GM06990 (cell line): ENCODE measurements around the gene GDF7.
A peak's percentile ranks its signal among the peaks of the same experiment; 100 is the strongest.

Experiments
- DNase-seq: peaks from one replicate; pipeline ENCODE4 v3.0.0-alpha.2; 2011; ENCODE audit not compliant: insufficient read length; ENCODE audit errors: extremely low read depth
- H3K27me3 ChIP-seq: replicated peaks from 2 replicates; pipeline ENCODE4 v1.6.0; 2011; ENCODE audit warnings: low read length; ENCODE audit not compliant: control insufficient read depth, insufficient read depth
- H3K36me3 ChIP-seq: 2 replicates; pipeline ENCODE4 v1.5.1; 2011; ENCODE audit warnings: low read length; ENCODE audit not compliant: control insufficient read depth, insufficient read depth
- H3K4me3 ChIP-seq: replicated peaks from 2 replicates; pipeline ENCODE4 v1.5.1; 2011; ENCODE audit warnings: low read depth, mild to moderate bottlenecking, control low read depth, low read length
- TF ChIP-seq, protein P1 (sequence below): IDR thresholded peaks from 2 replicates; pipeline ENCODE4 v1.5.1; 2011; ENCODE audit warnings: low read length, control low read depth, mild to moderate bottlenecking, inconsistent platforms; ENCODE audit not compliant: insufficient read depth, poor library complexity, severe bottlenecking

The GDF7 gene

DNA sequence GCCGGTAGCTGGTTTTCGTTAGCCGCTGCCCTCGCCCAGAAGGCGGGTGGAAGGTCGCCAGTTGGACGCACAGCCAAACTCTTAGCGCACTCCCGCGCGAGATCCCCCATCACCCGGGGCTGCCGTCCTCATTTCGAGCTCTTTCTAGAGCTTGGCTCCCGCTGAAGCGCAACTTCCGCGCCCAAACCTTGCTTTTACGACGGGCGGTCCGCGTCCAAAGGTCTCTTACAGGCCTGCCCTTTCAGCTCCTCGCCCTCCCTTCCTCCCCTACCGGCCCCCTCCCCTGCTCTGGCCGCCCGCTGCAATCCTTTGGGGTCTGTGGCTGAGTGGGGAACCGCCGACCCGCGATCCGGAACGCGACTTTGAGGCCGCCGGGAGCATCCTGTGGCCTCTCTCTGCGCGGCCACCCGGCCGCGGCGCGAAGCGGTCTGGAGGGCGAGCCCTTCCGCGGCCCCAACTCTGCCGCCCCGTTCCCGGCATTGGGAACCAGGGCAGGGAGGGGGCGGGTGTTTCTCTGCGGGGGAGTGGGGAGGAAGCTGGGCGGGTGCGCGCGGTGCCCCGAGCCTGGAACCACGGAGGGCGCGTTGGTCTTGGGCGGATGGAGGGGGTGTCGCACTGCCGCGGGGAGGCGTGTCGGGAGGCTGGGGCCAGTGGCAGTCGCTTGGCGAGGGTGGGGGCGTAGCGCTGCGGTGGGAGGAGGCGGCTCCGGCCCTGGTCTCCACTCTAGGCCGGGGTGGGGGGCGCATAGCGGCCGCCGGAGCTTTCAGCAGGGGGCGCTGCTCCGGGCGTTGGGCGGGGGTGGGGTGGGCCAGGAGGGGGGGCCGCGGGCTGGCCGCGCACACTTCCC is at the start of gene GDF7:
Gene GDF7, plus strand, starts transcription at position 841 of the 847 bp plus-strand sequence. CDS start 96 bp downstream, outside the sequence.
- TF ChIP-seq, protein P1, sequence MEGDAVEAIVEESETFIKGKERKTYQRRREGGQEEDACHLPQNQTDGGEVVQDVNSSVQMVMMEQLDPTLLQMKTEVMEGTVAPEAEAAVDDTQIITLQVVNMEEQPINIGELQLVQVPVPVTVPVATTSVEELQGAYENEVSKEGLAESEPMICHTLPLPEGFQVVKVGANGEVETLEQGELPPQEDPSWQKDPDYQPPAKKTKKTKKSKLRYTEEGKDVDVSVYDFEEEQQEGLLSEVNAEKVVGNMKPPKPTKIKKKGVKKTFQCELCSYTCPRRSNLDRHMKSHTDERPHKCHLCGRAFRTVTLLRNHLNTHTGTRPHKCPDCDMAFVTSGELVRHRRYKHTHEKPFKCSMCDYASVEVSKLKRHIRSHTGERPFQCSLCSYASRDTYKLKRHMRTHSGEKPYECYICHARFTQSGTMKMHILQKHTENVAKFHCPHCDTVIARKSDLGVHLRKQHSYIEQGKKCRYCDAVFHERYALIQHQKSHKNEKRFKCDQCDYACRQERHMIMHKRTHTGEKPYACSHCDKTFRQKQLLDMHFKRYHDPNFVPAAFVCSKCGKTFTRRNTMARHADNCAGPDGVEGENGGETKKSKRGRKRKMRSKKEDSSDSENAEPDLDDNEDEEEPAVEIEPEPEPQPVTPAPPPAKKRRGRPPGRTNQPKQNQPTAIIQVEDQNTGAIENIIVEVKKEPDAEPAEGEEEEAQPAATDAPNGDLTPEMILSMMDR, result peak; percentile 29
- Histone ChIP-seq H3K27me3 (peaks cover 4% of the 10 kb centered on the region), H3K4me3 (peak within 1 kb of the TSS; percentile 62), H3K36me3 (no peaks in the 10 kb centered on the region)
- DNase-seq, result no peak

DNA sequence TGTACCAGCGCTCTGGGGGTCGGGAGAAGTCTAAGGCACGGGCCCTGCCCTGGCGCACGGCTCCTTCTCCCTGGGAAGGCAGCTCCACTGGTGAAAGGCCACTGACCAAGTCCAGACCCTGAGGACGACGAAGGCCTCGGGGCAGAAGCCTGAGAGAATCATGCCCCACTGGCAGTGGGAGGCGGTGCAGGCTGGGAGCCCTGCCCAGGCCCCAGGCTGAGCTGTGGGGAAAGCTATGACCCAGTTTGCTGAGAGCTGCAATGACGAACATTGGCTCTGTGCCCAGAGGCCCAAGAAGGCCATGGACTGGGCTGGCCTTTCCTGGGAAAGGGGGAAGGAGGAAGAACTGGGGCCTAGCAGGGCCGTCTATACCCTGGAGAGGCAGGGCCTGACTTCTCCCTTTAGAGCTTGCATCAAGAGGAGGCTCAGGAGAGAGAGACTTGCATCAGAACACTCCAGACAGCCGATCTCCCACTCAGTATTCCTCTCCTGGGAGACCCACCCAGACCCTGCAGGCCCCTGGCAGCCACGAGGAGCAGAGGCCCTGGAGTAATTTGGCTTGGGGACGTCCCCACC is 49.0 kb upstream of the GDF7 start:
- Histone ChIP-seq H3K36me3 (peaks cover 1% of the 10 kb centered on the region), H3K27me3 (no peaks in the 10 kb centered on the region), H3K4me3 (no peak overlapping the region)
- TF ChIP-seq, protein P1, result no peak
- DNase-seq, result no peak

DNA sequence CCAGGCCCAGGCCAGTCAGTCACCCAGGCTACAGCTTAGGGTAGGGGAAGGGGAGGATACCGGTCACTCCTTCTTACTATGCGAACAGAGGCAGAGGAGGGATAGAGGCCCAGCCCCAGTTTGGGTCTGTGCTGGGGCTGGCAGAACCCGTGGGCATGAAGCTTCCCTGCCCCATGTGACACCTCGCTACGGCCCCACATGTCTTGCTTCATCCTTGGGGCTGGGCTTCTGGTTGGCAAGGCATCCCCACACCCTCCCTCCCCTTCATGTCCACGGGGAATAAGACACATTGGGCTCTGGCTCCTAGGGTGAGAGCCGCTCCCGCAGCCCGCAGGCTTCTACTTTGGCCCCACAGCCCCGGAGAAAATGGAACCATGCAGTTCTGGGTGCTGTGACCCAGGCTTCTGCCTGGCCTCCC is 48.5 kb upstream of the GDF7 start:
- peaks cover 3% of the 10 kb centered on the region for H3K36me3 ChIP-seq
- TF ChIP-seq, protein P1, result no peak
- H3K27me3 ChIP-seq, result no peaks in the 10 kb centered on the region
- no peak for DNase-seq
- H3K4me3 ChIP-seq, result no peak overlapping the region

DNA sequence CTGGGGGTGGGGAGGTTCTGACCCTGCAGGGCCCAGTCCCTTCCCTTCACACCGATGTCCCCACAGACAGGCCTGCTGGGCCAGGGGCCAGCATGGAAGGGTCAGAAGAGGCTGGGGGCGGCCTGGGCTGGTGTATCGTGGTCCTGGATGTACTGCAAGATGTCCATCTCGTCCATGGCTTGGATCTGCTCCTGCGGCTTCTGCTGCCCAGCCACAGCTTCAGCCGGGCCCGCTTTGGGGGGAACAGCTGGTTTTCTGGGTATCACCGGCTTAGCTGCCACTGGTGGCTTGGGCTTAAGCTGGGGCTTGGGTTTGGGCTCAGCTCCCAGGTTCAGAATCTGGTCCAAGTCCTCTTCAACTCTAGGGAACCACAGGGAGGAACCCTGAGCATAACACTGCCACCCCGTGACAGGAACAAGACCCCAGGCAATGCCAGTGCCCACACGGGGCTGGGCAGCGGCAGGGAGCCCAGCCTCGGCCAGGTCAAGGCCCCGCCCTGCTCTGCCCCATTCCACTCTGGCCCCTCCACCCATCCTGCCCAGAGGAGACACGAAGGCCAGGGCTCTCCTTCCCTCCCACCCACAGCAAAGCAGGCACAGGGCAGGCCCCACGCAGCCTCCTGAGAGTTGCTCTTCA is 47.9 kb upstream of the GDF7 start:
- TF ChIP-seq, protein P1, result no peak
- DNase-seq, result no peak
- Histone ChIP-seq H3K27me3 (no peaks in the 10 kb centered on the region), H3K36me3 (peaks cover 3% of the 10 kb centered on the region), H3K4me3 (no peak overlapping the region)

DNA sequence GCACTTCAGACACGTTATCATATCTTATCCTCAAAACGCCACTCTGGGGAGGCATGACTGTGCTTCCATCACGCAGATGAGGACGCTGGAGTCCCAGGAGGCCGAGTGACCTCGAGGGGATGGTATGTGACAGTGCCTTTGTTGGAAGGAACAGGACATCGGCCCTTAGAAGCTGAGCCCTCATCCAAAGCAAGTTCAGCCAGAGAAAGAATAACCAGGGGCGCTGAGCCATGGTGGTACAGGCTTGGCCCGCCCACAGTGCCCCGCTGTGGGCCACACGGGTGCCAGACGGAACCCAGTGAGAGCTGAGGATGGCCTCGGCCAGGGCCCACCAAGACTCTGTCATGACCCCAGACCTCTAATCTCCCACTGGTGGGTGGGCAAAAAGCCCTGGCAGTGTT is 47.3 kb upstream of the GDF7 start:
- Histone ChIP-seq H3K27me3 (no peaks in the 10 kb centered on the region), H3K36me3 (peaks cover 3% of the 10 kb centered on the region), H3K4me3 (no peak overlapping the region)
- TF ChIP-seq, protein P1, result no peak
- DNase-seq, result no peak
